HL-60 (cell line): ENCODE measurements around the gene FAM13C.

Experiments used
- GABPA ChIP-seq: IDR thresholded peaks from 2 replicates; pipeline ENCODE4 v1.6.1; 2012; ENCODE audit warnings: low read depth
- POLR2AphosphoS5 ChIP-seq: IDR thresholded peaks from 2 replicates; pipeline ENCODE4 v1.6.1; 2012; ENCODE audit warnings: low read depth
- REST ChIP-seq: IDR thresholded peaks from 2 replicates; pipeline ENCODE4 v1.6.1; 2012; ENCODE audit warnings: low read depth; ENCODE audit not compliant: insufficient replicate concordance
- SPI1 ChIP-seq: IDR thresholded peaks from 2 replicates; pipeline ENCODE4 v1.6.1; 2012; ENCODE audit warnings: low read depth, mild to moderate bottlenecking, borderline replicate concordance

GRCh38 chr10:59206204-59206720 is 156.1 kb downstream of the FAM13C start:
- TF ChIP-seq SPI1: no peak
- TF ChIP-seq REST: no peak
- no peak for TF ChIP-seq POLR2AphosphoS5
- no peak for TF ChIP-seq GABPA
